Measurements from ENCODE around the gene PDLIM1.

Gene PDLIM1

DNA sequence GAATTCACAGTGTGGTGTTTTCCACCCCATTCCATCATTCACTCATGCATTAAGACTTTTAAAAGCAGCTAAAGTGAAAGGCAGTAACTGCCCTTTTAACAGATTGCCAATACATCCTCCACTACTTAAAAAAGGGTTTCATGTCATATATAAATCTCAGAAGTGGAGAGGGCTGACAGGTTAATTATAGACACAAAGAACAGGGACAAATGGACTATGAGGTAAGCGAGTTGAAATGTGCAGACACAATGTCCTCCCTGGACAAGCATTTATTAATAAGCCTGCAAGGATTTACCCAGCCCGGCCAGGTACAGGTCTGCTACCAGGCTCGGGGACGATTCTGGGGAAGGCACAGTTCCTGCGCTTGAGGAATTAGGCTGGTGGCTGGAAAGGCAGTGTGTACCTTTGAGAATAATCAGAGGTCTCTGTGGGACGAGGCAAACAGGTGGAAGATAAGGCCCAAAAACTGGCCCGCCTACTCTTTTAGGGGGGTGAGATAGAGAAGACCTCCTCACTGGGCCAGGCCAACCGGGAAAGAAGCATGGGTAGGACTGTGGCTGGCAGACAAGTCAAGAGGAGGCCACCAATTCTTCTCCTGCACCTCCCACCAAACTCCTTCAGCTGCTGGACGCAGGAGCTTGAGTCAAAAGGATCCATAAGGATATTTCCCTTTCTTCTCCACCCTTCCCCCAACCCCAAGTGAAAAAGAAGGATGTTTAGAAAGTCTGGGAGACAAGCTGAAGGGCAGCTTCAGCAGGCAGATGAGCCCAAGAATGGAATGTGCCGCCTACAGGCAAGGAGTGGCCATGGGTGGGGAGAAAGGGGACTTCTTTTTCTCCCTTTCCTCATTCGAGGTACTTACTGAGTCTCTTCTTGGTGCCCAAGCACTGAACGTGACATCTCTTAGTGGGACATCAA is 1.5 kb downstream of the PDLIM1 start:
- DNase-seq (ENCODE audit: low read depth, low spot score): no peak

DNA sequence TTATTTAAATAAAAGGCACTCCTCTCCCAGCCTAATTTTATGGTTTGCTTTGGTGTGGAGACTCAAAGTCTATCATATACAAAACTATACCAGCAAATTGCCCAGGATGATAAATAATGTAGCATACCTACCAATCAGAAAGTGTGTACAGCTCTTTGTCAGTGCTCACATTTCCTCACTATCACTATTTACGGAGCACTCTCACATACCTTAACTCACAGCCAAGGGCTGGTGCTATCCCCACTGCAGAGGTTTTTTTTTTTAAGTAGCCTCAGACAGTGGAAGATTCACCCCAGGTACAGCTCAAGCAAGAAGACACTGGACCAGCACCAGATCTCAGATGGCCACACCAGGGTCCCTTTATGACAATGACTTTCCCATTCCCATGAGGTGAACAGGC is 2.5 kb downstream of the PDLIM1 start:
- no peak for DNase-seq (ENCODE audit: low read depth, low spot score)

DNA sequence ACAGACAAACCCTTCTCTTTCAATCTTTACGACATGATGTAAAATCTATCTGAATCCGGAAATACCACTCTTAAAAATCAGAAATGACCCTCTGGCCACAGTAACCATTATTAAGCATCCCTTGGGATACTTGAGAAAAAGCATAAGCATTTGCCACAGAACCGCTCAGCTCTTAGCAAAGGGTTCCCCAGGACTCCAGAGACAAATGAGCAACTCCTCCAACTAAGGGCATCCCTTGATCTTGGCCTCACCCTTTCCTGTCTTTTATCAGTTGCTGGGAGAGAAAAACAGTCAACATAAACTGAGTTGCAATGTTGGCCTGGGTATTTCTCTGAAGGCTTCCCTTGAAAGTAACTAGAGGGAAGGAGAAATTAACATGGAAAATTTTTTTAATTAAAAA is 3.5 kb downstream of the PDLIM1 start:
- no peak for DNase-seq (ENCODE audit: low read depth, low spot score)

DNA sequence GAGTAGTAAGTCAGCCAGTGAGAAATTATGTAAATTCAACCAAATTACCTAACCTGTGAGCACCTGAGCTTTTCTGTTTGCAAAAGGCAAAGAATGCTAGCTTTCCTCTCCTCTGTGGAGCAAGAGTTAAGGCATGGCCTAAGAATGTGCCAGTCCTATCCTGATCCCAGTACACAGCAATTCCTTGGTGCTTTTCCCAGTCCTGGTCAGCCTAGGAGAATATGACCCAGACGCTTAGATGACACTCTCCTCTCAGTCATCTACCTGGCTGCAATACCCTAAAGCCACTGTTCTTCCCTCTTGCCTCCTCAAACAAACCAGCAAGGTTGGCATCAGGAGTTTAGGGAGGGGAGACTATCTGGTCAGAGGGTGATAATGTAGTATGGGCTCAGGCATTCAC is 4.1 kb downstream of the PDLIM1 start:
- DNase-seq (ENCODE audit: low read depth, low spot score): no peak

DNA sequence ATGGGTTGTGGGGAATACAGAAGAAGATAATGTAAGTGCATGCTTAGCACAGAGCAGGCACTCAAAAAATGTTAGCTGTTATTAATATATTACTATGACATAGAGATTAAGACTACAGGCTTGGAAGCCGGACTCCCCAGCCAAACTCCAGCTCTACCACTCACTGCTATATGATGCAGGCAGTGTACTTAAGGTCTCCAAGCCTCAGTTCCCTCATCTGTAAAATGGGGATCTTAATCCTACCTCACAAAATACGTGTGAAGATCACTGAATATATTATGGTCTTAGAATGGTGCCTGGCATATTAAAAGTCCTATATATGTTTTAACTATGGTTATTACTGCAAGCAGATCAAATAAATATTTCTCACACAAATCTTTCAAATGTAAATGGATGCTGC is 5.2 kb downstream of the PDLIM1 start:
- no peak for DNase-seq (ENCODE audit: low read depth, low spot score)

DNA sequence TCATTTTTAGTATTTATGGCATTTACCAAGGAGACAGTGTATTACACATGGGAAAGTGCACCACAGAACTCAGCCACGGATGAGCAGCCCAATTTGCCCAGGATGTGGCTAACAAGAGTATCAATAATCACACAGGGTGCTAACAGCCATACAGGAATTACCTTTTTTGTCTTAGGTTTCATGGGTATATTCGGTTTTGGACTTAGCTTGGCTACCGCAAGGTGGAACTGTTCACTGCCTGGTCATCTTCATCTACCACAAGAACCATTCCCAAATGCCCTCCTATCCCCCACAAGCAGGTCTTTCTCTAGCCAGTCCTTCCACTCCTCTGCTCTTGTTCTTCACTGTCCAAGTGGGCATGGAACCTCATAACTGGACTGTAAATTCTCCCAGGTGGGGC is 6.0 kb downstream of the PDLIM1 start:
- DNase-seq (ENCODE audit: low read depth, low spot score): no peak

DNA sequence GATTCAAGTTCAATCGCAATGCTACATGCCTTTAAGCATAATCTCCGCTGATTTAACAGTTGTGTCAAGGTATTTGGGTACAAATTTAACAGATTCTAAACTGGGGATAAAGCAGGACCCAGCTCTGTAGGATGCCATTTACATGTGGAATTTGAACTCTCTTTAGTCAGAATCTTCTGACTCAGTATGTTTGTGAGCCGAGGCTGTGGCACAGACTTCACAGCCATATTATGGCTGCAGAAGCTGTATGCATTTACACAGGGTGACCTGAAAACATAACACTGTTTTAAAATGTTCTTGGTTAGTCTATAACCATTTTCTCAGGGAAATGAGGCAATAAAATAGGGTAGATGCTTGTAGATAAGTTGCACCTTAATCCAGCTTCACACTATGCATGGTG is 8.7 kb downstream of the PDLIM1 start:
- no peak for DNase-seq (ENCODE audit: low read depth, low spot score)

DNA sequence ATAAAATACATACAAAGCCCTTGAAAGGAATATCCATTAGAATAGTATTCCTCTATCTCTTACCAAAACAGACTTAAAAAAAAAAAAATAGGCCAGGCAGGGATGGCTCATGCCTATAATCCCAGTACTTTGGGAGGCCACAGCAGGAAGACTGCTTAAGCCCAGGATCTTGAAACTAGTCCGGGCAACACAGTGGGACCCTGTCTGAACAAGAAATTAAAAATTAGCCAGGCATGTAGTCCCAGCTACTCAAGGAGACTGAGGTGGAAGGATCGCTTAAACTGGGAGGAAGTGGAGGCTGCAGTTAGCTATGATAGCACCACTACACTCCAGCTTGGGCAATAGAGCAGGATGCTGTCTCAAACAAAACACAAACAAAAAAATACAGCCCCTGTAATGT is 9.6 kb downstream of the PDLIM1 start:
- DNase-seq (ENCODE audit: low read depth, low spot score): no peak

DNA sequence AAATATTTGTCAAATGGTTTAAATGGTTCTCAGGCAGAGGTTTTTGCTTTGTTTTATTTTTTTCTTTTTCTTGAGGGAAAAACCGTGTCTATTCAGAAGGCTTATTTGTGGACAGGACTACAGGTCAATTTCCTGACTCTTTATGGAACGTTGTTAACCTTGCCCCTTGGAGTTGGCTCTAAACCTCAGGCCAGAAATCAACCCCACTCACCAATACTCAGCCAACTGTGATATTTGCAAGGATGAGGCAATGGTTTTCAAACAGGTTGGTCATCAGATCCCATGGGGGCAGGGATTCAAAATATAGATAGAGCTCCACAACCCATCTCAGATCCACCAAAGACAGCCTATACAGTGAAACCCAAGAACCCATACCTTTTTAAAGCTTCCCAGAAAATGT is 10.2 kb downstream of the PDLIM1 start:
- no peak for DNase-seq (ENCODE audit: low read depth, low spot score)

DNA sequence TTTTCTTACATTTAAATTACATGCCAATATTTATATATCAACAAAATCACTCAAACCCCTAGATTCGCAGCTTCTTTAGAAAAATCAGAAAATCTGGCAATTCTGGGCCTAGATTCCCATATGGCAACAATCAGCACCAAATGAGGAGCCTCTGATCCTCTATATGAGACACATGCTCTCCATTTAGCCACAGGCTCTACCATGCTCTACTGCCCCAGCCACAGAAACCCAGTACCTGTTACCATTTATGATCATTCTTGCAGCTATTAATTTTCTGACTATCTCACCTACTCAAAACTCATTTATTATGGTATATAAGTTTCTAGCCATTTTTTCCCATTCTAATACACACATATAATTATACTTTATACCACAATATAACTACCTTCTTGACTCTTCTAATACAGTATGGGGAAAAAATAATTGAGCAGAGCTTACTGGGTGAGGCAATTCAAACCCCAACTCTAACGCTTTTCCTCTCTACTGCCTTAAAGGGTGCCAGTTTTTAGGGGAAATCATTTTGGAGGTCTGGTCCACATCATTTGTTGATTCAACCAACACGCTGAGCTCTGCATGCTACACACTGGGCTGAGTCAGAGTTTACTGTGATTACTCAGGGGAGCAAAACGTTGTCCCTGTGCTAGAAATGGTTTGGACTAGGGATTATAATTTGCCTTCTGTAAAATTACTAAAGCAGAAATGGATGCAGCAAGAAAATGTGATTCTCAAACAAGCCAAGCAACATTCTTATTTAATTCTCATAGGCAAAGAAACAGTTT is 11.6 kb downstream of the PDLIM1 start:
- peak; percentile 59 for DNase-seq (ENCODE audit: low read depth, low spot score)

DNA sequence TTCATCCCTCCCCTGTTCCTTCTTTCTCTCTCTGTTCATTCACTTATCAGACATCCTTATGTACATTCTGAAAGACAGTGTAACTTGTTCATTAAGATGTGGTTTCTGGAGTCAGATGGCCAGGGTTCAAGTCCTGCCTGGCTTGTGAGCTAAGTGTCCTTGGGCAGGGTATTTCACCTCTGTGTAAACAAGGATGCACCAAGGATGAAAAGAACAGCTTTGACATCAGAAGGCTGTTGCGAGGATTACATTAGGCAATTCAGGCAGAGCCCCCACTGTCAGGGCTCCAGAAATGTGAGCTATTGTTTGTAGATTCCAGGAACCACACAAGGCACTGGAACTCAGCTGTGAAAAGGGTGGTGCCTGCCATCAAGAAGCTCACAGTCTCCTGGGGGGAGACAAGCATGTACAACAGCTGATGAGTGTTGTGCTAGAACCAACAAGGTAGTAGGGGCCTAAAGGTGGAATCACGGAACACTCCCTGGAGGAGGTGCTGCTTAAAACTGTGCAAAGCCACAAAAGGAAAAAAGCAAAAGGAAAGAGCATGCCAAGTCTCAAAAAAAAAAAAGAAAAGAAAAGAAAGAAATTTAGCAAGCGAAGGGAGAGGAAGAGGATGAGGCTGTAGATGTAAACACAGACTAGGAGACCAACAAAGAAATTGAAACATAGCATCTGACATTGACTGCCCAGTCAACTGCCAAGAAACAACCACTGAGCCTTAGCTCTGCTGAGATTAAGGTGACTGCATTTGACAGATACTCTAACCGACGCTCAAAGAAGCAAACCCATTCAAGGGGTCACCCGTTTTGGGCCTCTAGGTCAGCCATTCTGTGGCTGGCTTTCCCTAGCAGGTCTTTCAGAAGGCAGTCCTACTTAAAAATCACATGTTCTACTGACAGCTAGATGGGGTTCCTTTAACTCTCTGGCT is 12.5 kb downstream of the PDLIM1 start:
- peak; percentile 32 for DNase-seq (ENCODE audit: low read depth, low spot score)

DNA sequence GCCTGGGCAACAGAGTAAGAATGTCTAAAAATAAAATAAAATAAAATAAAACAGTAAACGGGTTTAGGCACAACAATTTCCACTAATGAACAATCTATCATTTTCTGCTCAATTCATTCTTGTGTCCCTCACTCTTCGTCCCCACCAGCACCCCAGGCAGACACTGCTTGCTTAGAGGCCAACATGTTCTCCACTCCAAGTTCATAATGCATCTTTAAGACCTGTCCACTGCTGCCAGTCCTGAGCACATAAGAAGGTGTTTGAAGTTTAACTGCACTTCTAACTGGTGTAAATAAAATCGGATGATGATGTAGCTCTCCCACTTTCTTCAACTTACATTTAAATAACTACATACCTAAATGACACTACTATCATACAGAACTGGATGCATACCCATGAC is 13.2 kb downstream of the PDLIM1 start:
- no peak for DNase-seq (ENCODE audit: low read depth, low spot score)

DNA sequence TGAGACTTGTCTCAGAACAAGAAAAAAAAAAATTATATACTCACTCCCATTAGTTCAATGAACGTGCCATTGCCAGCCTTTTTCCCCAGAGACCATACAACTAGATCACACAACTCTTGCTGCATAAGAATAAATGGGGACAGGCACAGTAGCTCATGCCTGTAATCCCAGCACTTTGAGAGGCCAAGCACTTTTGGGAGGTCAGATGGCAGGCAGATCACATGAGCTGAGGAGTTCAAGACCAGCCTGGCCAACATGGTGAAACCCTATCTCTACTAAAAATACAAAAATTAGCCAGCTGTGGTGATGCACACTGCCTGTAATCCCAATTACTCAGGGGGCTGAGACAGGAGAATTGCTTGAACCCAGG is 13.6 kb downstream of the PDLIM1 start:
- no peak for DNase-seq (ENCODE audit: low read depth, low spot score)

DNA sequence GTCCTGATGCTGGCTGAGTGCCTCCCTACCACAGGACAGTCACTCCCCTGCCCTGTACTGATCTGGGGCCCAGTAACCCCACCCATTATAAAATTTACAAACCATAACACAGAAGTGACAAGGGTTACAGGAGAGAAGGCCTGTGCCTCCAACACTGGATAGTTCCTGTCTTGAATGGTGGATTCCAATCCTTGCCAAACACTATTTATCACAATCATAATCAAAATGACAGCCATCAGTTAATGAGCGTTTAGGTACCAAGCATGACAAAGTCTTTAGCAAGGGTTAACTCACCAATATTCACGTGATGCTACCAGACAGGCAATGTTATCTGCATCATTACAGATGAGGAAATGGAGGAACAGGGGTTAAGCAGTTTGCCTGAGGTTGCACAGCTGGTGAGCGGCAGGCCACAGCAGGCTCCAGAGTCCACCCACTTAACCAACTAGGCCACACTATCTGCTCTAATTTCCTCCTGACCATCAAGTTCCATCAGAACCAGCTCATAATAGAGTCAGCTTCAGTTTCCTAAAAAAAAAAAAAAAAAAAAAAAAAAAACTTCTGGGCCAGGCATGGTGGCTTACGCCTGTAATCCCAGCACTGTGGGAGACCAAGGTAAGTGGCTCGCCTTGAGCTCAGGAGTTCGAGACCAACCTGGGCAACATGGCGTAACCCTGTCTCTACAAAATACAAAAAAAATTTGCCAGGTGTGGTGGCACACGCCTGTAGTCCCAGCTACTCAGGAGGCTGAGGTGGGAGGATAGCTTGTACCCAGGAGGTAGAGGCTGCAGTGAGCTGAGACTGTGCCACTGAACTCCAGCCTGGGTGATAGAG is 14.2 kb downstream of the PDLIM1 start:
- no peak for DNase-seq (ENCODE audit: low read depth, low spot score)

DNA sequence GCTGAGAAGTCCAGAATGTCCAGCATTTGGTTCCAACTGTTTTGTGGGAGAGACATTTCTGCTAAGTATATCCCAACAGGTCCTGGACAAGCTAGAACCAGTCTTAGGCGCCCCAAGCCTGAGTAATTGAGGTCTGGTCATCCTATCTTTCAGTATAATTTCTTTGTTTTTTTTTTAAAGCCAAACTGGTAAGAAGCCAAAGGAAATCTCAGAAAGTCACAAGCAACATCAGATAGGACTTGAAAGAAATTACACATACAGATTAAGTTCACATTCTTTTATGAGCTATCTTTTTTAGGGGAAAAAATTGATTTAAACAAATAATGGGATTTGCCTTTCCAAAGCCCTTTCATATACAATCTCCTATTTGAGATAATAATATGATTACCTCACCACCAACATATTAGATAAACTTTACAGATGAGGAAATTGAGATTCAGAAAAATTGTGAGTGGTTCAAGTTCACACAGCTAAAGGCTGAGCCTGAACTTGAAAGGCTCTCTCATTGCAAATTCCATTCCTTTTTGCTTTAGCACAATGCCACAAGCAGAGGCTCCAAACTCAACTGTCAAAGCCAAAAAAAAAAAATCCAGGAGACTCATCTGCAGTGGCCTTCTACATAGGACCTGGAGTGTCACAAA is 15.0 kb downstream of the PDLIM1 start:
- peak; percentile 61 for DNase-seq (ENCODE audit: low read depth, low spot score)

DNA sequence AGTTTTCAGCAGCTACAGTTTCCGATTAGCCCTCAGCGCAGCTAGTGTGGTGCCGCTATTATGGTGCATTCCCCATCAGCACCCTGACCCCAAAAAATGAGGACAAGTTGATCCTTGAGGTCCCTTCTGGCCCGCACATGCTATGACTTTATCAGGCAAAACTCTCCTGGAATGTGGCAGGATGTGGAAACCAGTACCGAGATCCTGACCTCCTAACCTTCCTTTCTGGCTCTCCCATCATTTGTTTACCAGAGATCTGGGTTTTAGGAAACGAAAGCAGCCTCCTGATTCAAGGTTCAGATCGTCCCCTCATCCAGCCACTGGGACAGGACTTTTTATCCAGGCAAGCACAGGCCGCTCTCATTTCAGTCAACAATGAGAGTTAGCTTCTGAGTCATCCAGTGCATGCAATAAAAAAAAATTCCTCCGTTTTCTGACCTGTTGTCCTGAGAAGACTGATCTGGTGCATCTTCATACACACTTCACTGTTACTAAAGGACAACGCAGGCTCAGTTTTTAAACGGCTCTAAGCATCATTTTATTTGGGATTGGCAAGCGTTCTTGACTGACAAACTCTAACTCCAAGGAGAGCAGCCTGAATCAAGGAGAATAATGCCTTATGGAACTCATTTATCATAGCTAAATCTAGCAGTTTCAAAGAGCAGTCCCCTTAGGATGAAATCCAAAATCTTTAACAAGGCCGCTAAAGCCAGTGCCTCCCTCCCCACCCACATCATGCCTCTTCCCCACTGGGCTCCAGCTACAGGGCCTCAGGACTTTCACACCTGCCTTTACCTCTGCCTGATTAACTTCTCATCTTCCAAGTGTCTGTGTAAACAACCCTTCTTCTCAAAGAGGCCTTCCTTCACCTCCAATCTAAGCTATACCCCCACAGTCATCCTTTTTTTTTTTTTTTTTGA is 17.1 kb downstream of the PDLIM1 start:
- DNase-seq (ENCODE audit: low read depth, low spot score): peak; percentile 76

DNA sequence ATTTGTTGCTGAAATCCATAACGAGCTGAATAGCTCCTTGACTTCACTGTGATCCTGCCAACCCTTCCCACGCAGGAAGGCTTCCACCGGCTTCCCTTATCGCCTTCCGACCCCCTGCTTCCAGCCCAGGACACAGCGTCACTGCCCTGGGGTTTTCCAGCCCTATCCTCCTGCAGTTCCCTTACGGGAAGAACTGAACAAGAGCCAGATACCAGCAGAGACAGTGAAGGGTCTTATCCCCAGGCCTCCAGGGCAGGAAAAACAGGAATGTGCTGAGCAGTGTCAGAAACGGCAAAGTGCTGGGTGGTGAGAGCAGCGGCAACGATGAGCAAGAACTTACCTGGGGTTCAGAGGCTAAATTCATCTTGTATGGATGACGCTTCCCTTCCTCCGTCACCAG is 22.4 kb downstream of the PDLIM1 start:
- DNase-seq (ENCODE audit: low read depth, low spot score): peak; percentile 78

DNA sequence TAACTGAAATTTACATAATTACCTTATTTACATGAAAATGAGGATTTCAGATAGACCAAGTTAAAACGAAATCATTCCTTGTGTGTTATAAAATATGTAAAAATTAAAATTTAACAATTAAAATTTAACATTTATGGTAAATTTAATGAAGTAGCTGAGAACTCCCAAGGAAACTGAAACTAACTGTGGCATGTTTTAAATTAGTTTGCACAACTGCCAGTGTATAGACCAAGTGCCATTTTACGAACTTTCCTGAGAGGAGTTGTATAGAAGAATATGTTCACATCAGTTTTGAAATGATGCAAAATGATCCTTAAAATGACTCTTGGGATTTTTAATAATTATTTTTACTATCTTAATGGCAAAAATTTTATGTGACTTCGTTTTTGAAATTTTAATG is 23.6 kb downstream of the PDLIM1 start:
- DNase-seq (ENCODE audit: low read depth, low spot score): no peak

DNA sequence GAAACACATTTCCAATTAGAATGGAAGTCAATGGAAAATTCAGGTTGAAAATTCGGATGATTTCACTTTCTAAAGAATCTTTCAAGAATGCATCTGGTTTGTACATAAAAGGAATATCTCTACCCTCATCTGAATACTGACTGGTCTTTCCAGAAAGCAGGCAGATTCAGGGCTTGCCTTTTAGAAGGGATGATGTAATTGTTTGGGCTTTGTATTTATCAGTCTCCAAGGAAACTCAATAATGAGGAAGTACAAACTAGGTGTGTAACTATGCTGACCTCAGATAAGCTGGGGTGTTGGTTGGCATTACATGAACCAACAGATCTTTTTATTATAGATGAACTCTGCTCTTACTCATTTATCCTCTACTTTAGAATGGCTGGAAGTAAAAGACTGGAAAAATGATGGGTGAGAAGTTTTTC is 24.1 kb downstream of the PDLIM1 start:
- DNase-seq (ENCODE audit: low read depth, low spot score): peak; percentile 94

Data from astrocyte of the hippocampus (primary cell).